CD14-positive monocyte (primary cell): ENCODE measurements around the gene CHADL. TPM values are rescaled to one million over a fixed set of nuclear protein-coding genes. Genes with fewer than 3 reads are reported as not detected.

ENCODE experiments used
- DNase-seq, 3 donors: peaks; one replicate each; pipeline ENCODE4 v3.0.0-alpha.2; 2011 to 2022
- H2AFZ ChIP-seq: 2 replicates; pipeline ENCODE4 v1.6.0; 2012; ENCODE audit warnings: mild to moderate bottlenecking, low read depth, low read length, inconsistent platforms; ENCODE audit not compliant: insufficient read depth, poor library complexity, severe bottlenecking
- H3K27ac ChIP-seq, 2 donors: 1 replicate in 1 of 2; 2 replicates in 1 of 2; pipeline ENCODE4 v1.5.1; 2012 to 2013; ENCODE audit warnings: low read length in 2 of 2, control low read depth in 1 of 2, inconsistent platforms in 1 of 2, low read depth in 1 of 2, mild to moderate bottlenecking in 1 of 2
- H3K27me3 ChIP-seq, 2 donors: one replicate each; pipeline versions ENCODE4 v1.6.0 to v1.6.1; 2011 to 2013; ENCODE audit warnings: low read length in 2 of 2; ENCODE audit not compliant: control insufficient read depth in 2 of 2, insufficient read depth in 2 of 2
- H3K36me3 ChIP-seq, 2 donors: replicated peaks in 1 of 2; 1 replicate in 1 of 2; 2 replicates in 1 of 2; pipeline versions ENCODE4 v1.5.1 to v1.6.1; 2012 to 2013; ENCODE audit warnings: low read length in 2 of 2, control low read depth in 1 of 2, inconsistent platforms in 1 of 2, mild to moderate bottlenecking in 1 of 2; ENCODE audit not compliant: insufficient read depth in 2 of 2, control insufficient read depth in 1 of 2
- H3K4me1 ChIP-seq, 2 donors: 1 replicate in 1 of 2; 2 replicates in 1 of 2; pipeline versions ENCODE4 v1.5.1 to v1.6.1; 2012 to 2013; ENCODE audit warnings: low read length in 2 of 2, control low read depth in 1 of 2, inconsistent platforms in 1 of 2, mild to moderate bottlenecking in 1 of 2, moderate library complexity in 1 of 2; ENCODE audit not compliant: insufficient read depth in 2 of 2, control insufficient read depth in 1 of 2
- H3K4me2 ChIP-seq: replicated peaks from 2 replicates; pipeline ENCODE3; 2012; ENCODE audit warnings: low read length, moderate library complexity, mild to moderate bottlenecking; ENCODE audit not compliant: poor library complexity, severe bottlenecking; ENCODE audit errors: extremely low read depth
- H3K4me3 ChIP-seq, 3 experiments: fragments of 200-600 bp in 1 of 3; sonication (generic) in 1 of 3; replicated peaks in 1 of 3; 1 replicate in 2 of 3; 2 replicates in 1 of 3; pipeline ENCODE4 v1.5.1; 2011 to 2013; ENCODE audit warnings: low read length in 3 of 3, mild to moderate bottlenecking in 3 of 3, control low read depth in 2 of 3, low read depth in 2 of 3, inconsistent platforms in 1 of 3, moderate library complexity in 1 of 3
- H3K79me2 ChIP-seq: 2 replicates; pipeline ENCODE4 v1.6.0; 2012; ENCODE audit warnings: mild to moderate bottlenecking, control low read depth, inconsistent platforms, low read length, moderate library complexity; ENCODE audit not compliant: insufficient read depth
- H3K9ac ChIP-seq: 2 replicates; pipeline ENCODE4 v1.6.0; 2017; ENCODE audit warnings: low read length, mild to moderate bottlenecking; ENCODE audit not compliant: insufficient read depth, poor library complexity, severe bottlenecking
- H3K9me3 ChIP-seq, 2 donors: replicated peaks in 1 of 2; 1 replicate in 1 of 2; 2 replicates in 1 of 2; pipeline versions ENCODE4 v1.5.1 to v1.6.1; 2012 to 2013; ENCODE audit warnings: low read length in 2 of 2, control low read depth in 1 of 2; ENCODE audit not compliant: control insufficient read depth in 1 of 2, insufficient read depth in 1 of 2
- H4K20me1 ChIP-seq: 2 replicates; pipeline ENCODE4 v1.6.0; 2012; ENCODE audit warnings: mild to moderate bottlenecking, low read length, control low read depth, moderate library complexity; ENCODE audit not compliant: insufficient read depth
- H3K27ac Mint-ChIP-seq, 7 donors: one replicate each; pipeline ENCODE4 v1.8.0; 2020; ENCODE audit warnings: mild to moderate bottlenecking in 7 of 7, mixed read lengths in 7 of 7, moderate library complexity in 6 of 7, inconsistent platforms in 2 of 7
- H3K27me3 Mint-ChIP-seq, 3 donors: one replicate each; pipeline ENCODE4 v1.8.0; 2021 to 2022; ENCODE audit warnings: low read depth in 3 of 3, mild to moderate bottlenecking in 3 of 3, mixed read lengths in 3 of 3, moderate library complexity in 3 of 3, inconsistent platforms in 1 of 3
- H3K36me3 Mint-ChIP-seq, 2 donors: one replicate each; pipeline ENCODE4 v1.8.0; 2020; ENCODE audit warnings: mixed read lengths in 2 of 2, inconsistent platforms in 1 of 2, mild to moderate bottlenecking in 1 of 2
- H3K4me1 Mint-ChIP-seq: one replicate; pipeline ENCODE4 v1.8.0; 2020; ENCODE audit warnings: mild to moderate bottlenecking, mixed read lengths
- H3K4me3 Mint-ChIP-seq, 2 donors: one replicate each; pipeline ENCODE4 v1.8.0; 2020; ENCODE audit warnings: mild to moderate bottlenecking in 2 of 2, mixed read lengths in 2 of 2, moderate library complexity in 1 of 2
- H3K9me3 Mint-ChIP-seq, 7 donors: one replicate each; pipeline ENCODE4 v1.8.0; 2020 to 2022; ENCODE audit warnings: mixed read lengths in 7 of 7, mild to moderate bottlenecking in 6 of 7, moderate library complexity in 6 of 7, inconsistent platforms in 2 of 7
- CTCF ChIP-seq: fragments of 200-600 bp; IDR thresholded peaks from one replicate; pipeline ENCODE4 v1.8.0; 2022; ENCODE audit warnings: antibody characterized with exemption, mild to moderate bottlenecking
- WGBS: methylation state at CpG from one replicate; pipeline ENCODE4 v1.1.5; 2013; ENCODE audit warnings: missing lambda C conversion rate; ENCODE audit not compliant: insufficient coverage; 5-methylcytosine and 5-hydroxymethylcytosine counted together
- intact Hi-C, 2 donors: fragments of 100-400 bp; cut with micrococcal nuclease; formaldehyde crosslinking; loops; one replicate each; pipeline versions ENCODE4 v1.15.0 to v1.15.1; 2023
- polyA plus RNA-seq, 3 donors: library from polyadenylated mRNA; depleted of rRNA in 1 of 3; unstranded in 2 of 3; stranded (reverse) in 1 of 3; fragments of 300-500 nt in 2 of 3; fragments of >200 nt in 1 of 3; fragmentation: Illumina TruSeq in 2 of 3; gene quantifications; 1 replicate in 2 of 3; 2 replicates in 1 of 3; pipeline ENCODE4 v1.2.3, GENCODE V29; 2012 to 2021

Gene CHADL
- polyA plus RNA-seq, 3 donors: 0.11 to 0.35 (median 0.27) TPM

GRCh38 chr22:41231369-41231768 is 9.4 kb downstream of the CHADL start:
- Histone ChIP-seq H3K36me3 (peaks cover 24 to 46% of the 10 kb centered on the region in 2 donors), H3K79me2 (no peaks in the 10 kb centered on the region), H3K27ac (no peak overlapping the region), H4K20me1 (no peaks in the 10 kb centered on the region), H2AFZ (no peak overlapping the region), H3K9ac (no peak overlapping the region), H3K4me1 (no peaks in the 10 kb centered on the region), H3K27me3 (no peaks in the 10 kb centered on the region), H3K4me2 (no peak overlapping the region), H3K9me3 (no peaks in the 10 kb centered on the region), H3K4me3 (no peak overlapping the region)
- 88% methylated on average over 5 of the region's 7 CpGs for WGBS
- no peaks in the 10 kb centered on the region for H3K9me3 Mint-ChIP-seq
- H3K4me1 Mint-ChIP-seq: peaks cover 3% of the 10 kb centered on the region
- intact Hi-C loops: loop anchor here in 1 of 2 donors (10.0 kb wide), 1 partner anchor 307 kb away; no protein-coding TSS in a partner anchor
- H3K36me3 Mint-ChIP-seq: peaks cover 30 to 45% of the 10 kb centered on the region in 2 donors
- H3K4me3 Mint-ChIP-seq: no peak overlapping the region
- DNase-seq: no peak
- peaks cover 0 to 2% (median 0%) of the 10 kb centered on the region in 3 donors for H3K27me3 Mint-ChIP-seq
- H3K27ac Mint-ChIP-seq: peak overlapping the region in 2 of 7 donors; percentile 66 to 79
- no peak for TF ChIP-seq CTCF

- H3K27ac Mint-ChIP-seq: peak overlapping the region in 1 of 7 donors; percentile 68
- no peaks in the 10 kb centered on the region for H3K9me3 ChIP-seq
- H3K9me3 Mint-ChIP-seq: no peaks in the 10 kb centered on the region
- peaks cover 3% of the 10 kb centered on the region for H3K4me1 Mint-ChIP-seq
- no peaks in the 10 kb centered on the region for H3K4me1 ChIP-seq
- no peak overlapping the region for H3K4me3 Mint-ChIP-seq
- peaks cover 0 to 2% (median 0%) of the 10 kb centered on the region in 3 donors for H3K27me3 Mint-ChIP-seq
- no peak overlapping the region for H3K4me3 ChIP-seq
- no peak overlapping the region for H3K9ac ChIP-seq
- no peaks in the 10 kb centered on the region for H4K20me1 ChIP-seq
- WGBS: 93% methylated on average over 8 of the region's 9 CpGs
- peaks cover 39 to 55% of the 10 kb centered on the region in 2 donors for H3K36me3 Mint-ChIP-seq
- H2AFZ ChIP-seq: no peak overlapping the region
- no peak overlapping the region for H3K27ac ChIP-seq
- TF ChIP-seq CTCF: no peak
- no peaks in the 10 kb centered on the region for H3K27me3 ChIP-seq
- no peaks in the 10 kb centered on the region for H3K79me2 ChIP-seq
- intact Hi-C loops: loop anchor here in 1 of 2 donors (10.0 kb wide), 1 partner anchor 306 kb away; no protein-coding TSS in a partner anchor
- peaks cover 32 to 56% of the 10 kb centered on the region in 2 donors for H3K36me3 ChIP-seq
- DNase-seq: no peak
- no peak overlapping the region for H3K4me2 ChIP-seq
These were observed 10.3 kb downstream of the CHADL start for GRCh38 chr22:41230401-41230785.
